ENCODE measurements around the gene RBM33. TPM values are rescaled to one million over a fixed set of nuclear protein-coding genes. Genes with fewer than 3 reads are reported as not detected.

Gene RBM33
- total and polyA plus RNA-seq, 2 of the 13 experiments (the other 11 are each of a cell fraction or from before 2014, with no cell fraction given): 12.4 to 28.9 TPM

DNA sequence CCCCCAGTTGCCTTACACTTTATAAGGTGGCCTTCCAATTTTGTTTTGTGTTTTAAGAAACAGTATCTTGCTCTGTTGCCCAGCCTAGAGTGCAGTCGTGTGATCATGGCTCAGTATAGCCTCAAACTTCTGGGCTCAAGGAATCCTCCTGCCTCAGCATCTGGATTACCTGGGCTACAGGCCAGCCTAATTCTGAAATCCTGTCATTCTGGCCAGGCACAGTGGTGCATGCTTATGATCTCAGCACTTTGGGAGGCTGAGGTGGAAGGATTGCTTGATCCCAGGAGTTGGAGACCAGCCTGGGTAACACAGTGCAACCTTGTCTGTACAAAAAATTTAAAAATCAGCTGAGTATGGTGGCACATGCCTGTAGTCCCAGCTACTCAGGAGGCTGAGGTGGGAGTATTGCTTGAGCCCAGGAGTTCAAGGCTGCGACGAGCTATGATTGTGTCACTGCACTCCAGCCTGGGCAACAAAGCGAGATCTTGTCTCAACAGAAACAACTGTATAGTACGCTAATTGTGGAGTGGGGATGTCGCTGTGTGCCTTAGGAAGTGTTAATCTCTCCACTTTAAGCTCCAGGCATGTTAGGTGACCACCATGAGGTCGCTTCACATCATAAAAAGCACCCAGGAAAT, 24.7 kb upstream of the RBM33 start (continued):
- TF ChIP-seq SAP130 (CRISPR knock-in tag; IDR thresholded peaks at IDR 0.05; ENCODE audit: low read depth): peak; percentile 33; the same call in 1 of the 2 replicates
- TF ChIP-seq, protein P1, sequence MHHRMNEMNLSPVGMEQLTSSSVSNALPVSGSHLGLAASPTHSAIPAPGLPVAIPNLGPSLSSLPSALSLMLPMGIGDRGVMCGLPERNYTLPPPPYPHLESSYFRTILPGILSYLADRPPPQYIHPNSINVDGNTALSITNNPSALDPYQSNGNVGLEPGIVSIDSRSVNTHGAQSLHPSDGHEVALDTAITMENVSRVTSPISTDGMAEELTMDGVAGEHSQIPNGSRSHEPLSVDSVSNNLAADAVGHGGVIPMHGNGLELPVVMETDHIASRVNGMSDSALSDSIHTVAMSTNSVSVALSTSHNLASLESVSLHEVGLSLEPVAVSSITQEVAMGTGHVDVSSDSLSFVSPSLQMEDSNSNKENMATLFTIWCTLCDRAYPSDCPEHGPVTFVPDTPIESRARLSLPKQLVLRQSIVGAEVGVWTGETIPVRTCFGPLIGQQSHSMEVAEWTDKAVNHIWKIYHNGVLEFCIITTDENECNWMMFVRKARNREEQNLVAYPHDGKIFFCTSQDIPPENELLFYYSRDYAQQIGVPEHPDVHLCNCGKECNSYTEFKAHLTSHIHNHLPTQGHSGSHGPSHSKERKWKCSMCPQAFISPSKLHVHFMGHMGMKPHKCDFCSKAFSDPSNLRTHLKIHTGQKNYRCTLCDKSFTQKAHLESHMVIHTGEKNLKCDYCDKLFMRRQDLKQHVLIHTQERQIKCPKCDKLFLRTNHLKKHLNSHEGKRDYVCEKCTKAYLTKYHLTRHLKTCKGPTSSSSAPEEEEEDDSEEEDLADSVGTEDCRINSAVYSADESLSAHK (CRISPR knock-in tag; IDR thresholded peaks at IDR 0.05; ENCODE audit: borderline replicate concordance): no peak
- peak; percentile 66; the same call in 1 of the 2 replicates for TF ChIP-seq HOXA3 (CRISPR knock-in tag; IDR thresholded peaks at IDR 0.05)
- TF ChIP-seq, protein P2, sequence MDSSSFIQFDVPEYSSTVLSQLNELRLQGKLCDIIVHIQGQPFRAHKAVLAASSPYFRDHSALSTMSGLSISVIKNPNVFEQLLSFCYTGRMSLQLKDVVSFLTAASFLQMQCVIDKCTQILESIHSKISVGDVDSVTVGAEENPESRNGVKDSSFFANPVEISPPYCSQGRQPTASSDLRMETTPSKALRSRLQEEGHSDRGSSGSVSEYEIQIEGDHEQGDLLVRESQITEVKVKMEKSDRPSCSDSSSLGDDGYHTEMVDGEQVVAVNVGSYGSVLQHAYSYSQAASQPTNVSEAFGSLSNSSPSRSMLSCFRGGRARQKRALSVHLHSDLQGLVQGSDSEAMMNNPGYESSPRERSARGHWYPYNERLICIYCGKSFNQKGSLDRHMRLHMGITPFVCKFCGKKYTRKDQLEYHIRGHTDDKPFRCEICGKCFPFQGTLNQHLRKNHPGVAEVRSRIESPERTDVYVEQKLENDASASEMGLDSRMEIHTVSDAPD (CRISPR knock-in tag; IDR thresholded peaks at IDR 0.05): no peak
- TF ChIP-seq, protein P3, sequence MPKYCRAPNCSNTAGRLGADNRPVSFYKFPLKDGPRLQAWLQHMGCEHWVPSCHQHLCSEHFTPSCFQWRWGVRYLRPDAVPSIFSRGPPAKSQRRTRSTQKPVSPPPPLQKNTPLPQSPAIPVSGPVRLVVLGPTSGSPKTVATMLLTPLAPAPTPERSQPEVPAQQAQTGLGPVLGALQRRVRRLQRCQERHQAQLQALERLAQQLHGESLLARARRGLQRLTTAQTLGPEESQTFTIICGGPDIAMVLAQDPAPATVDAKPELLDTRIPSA (CRISPR knock-in tag; IDR thresholded peaks at IDR 0.05; ENCODE audit: borderline replicate concordance): no peak
- TF ChIP-seq ZNF441 (CRISPR knock-in tag; IDR thresholded peaks at IDR 0.05; ENCODE audit: borderline replicate concordance): 0 out of 2 replicates have a peak, but pooled peaks have one; percentile 19
- TF ChIP-seq RCOR2 (CRISPR knock-in tag; IDR thresholded peaks at IDR 0.05): peak; percentile 32; the same call in 1 of the 2 replicates
- TF ChIP-seq FOXA3 (CRISPR knock-in tag; IDR thresholded peaks at IDR 0.05): peak; percentile 46; the same call in 1 of the 2 replicates
- TF ChIP-seq SP4 (CRISPR knock-in tag; IDR thresholded peaks at IDR 0.05): no peak
- TF ChIP-seq FOXO1 (CRISPR knock-in tag; IDR thresholded peaks at IDR 0.05): 0 out of 2 replicates have a peak, but pooled peaks have one; percentile 16
- no peak for TF ChIP-seq ZNF850 (CRISPR knock-in tag; conservative IDR thresholded peaks at IDR 0.05)
- TF ChIP-seq, protein P4, sequence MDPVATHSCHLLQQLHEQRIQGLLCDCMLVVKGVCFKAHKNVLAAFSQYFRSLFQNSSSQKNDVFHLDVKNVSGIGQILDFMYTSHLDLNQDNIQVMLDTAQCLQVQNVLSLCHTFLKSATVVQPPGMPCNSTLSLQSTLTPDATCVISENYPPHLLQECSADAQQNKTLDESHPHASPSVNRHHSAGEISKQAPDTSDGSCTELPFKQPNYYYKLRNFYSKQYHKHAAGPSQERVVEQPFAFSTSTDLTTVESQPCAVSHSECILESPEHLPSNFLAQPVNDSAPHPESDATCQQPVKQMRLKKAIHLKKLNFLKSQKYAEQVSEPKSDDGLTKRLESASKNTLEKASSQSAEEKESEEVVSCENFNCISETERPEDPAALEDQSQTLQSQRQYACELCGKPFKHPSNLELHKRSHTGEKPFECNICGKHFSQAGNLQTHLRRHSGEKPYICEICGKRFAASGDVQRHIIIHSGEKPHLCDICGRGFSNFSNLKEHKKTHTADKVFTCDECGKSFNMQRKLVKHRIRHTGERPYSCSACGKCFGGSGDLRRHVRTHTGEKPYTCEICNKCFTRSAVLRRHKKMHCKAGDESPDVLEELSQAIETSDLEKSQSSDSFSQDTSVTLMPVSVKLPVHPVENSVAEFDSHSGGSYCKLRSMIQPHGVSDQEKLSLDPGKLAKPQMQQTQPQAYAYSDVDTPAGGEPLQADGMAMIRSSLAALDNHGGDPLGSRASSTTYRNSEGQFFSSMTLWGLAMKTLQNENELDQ (CRISPR knock-in tag; IDR thresholded peaks at IDR 0.05; ENCODE audit: borderline replicate concordance): no peak
- peak; percentile 91 for TF ChIP-seq ZNF121 (CRISPR knock-in tag; IDR thresholded peaks at IDR 0.05)
- 0 out of 4 replicates have a peak, but pooled peaks of 1 of the 2 experiments have one; percentile 23 for TF ChIP-seq NR2F1 (CRISPR knock-in tag; IDR thresholded peaks at IDR 0.05)
- no peak for TF ChIP-seq ZNF17 (CRISPR knock-in tag; IDR thresholded peaks at IDR 0.05)
- 0 out of 2 replicates have a peak, but pooled peaks have one; percentile 70 for TF ChIP-seq ZSCAN21 (CRISPR knock-in tag; IDR thresholded peaks at IDR 0.05; ENCODE audit: borderline replicate concordance)
- TF ChIP-seq, protein P5, sequence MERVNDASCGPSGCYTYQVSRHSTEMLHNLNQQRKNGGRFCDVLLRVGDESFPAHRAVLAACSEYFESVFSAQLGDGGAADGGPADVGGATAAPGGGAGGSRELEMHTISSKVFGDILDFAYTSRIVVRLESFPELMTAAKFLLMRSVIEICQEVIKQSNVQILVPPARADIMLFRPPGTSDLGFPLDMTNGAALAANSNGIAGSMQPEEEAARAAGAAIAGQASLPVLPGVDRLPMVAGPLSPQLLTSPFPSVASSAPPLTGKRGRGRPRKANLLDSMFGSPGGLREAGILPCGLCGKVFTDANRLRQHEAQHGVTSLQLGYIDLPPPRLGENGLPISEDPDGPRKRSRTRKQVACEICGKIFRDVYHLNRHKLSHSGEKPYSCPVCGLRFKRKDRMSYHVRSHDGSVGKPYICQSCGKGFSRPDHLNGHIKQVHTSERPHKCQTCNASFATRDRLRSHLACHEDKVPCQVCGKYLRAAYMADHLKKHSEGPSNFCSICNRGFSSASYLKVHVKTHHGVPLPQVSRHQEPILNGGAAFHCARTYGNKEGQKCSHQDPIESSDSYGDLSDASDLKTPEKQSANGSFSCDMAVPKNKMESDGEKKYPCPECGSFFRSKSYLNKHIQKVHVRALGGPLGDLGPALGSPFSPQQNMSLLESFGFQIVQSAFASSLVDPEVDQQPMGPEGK (CRISPR knock-in tag; IDR thresholded peaks at IDR 0.05): peak; percentile 39; the same call in 1 of the 2 replicates
- TF ChIP-seq, protein P6, sequence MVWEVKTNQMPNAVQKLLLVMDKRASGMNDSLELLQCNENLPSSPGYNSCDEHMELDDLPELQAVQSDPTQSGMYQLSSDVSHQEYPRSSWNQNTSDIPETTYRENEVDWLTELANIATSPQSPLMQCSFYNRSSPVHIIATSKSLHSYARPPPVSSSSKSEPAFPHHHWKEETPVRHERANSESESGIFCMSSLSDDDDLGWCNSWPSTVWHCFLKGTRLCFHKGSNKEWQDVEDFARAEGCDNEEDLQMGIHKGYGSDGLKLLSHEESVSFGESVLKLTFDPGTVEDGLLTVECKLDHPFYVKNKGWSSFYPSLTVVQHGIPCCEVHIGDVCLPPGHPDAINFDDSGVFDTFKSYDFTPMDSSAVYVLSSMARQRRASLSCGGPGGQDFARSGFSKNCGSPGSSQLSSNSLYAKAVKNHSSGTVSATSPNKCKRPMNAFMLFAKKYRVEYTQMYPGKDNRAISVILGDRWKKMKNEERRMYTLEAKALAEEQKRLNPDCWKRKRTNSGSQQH (CRISPR knock-in tag; IDR thresholded peaks at IDR 0.05; ENCODE audit: low read depth): no peak
